ENCODE results near the gene CCDC85A.

The CCDC85A gene

GRCh38 chr2:56291711-56292110, 107.9 kb downstream of the CCDC85A start:
- TF ChIP-seq, protein P1, sequence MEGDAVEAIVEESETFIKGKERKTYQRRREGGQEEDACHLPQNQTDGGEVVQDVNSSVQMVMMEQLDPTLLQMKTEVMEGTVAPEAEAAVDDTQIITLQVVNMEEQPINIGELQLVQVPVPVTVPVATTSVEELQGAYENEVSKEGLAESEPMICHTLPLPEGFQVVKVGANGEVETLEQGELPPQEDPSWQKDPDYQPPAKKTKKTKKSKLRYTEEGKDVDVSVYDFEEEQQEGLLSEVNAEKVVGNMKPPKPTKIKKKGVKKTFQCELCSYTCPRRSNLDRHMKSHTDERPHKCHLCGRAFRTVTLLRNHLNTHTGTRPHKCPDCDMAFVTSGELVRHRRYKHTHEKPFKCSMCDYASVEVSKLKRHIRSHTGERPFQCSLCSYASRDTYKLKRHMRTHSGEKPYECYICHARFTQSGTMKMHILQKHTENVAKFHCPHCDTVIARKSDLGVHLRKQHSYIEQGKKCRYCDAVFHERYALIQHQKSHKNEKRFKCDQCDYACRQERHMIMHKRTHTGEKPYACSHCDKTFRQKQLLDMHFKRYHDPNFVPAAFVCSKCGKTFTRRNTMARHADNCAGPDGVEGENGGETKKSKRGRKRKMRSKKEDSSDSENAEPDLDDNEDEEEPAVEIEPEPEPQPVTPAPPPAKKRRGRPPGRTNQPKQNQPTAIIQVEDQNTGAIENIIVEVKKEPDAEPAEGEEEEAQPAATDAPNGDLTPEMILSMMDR (IDR thresholded peaks at IDR 0.05), result no peak

DNA sequence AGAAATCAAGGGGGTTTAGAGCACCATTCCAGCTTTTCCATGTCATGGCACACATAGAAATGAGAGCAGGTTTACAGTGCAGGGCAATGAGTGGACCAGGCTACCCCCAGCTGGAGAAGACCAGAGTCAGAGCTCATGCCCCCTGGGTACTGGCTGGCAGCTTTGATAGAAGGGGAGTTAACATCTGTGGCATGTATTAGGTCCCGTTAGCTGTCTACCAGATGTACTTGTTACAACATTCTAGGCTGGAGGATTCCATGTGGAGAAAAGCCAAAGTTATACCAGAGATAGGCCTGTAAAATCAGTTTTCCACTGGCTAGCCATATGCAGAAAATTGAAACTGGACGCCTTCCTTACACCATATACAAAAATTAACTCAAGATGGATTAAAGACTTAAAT, 109.2 kb downstream of the CCDC85A start:
- TF ChIP-seq, protein P1 (IDR thresholded peaks at IDR 0.05), result no peak

DNA sequence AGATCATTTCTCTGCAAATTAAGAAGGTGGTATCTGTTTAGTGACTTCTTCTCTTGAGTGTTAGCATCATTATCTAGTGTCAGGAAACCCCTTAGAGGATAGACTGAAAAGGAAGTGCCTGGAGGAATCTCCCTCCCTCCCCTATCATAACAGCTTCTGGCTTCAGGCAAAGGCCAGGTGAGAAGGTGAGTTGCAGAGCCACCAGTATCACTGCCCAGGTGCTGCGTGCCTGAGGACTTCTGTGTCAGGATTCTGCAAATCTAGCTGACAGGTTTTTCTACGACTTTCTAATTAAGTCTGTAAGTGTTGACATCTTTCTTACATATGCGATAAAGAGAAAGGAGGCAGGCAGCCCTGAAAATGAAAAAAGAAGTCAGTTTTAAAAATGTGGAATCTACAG, 111.9 kb downstream of the CCDC85A start:
- TF ChIP-seq, protein P1 (IDR thresholded peaks at IDR 0.05), result no peak

- TF ChIP-seq, protein P1 (IDR thresholded peaks at IDR 0.05), result no peak
Measured at GRCh38 chr2:56297671-56298070, 113.9 kb downstream of the CCDC85A start.

- TF ChIP-seq, protein P1 (IDR thresholded peaks at IDR 0.05), result no peak
Measured at GRCh38 chr2:56299171-56299691, 115.4 kb downstream of the CCDC85A start.

DNA sequence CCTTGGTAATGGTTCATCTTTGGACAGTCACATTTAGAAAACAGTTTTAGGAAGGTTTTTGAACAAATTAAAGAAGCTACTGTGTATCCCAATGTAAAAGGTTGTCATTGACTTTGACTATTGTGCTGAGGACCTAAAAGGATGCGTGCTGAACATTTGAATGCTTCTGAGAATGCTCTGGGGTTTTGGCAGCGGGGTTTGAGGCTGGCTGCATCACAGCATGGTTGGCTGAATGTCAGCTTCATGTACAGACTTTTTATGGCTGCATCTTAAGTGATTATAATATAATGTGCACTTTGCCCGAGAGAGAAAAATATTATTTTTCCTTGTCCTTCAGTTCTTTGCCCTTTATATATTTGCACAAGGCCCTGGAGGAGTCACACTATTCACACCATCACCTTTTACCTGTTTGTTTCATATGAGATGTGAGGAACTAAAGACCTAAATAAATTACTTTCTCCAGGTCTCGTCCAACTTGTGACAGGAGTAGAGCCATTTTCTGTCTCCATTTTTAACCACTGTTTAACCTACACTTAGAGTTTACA, 125.9 kb downstream of the CCDC85A start:
- TF ChIP-seq, protein P1 (IDR thresholded peaks at IDR 0.05), result no peak

- TF ChIP-seq, protein P1 (IDR thresholded peaks at IDR 0.05), result no peak
Measured at GRCh38 chr2:56313500-56313921, 129.7 kb downstream of the CCDC85A start.

DNA sequence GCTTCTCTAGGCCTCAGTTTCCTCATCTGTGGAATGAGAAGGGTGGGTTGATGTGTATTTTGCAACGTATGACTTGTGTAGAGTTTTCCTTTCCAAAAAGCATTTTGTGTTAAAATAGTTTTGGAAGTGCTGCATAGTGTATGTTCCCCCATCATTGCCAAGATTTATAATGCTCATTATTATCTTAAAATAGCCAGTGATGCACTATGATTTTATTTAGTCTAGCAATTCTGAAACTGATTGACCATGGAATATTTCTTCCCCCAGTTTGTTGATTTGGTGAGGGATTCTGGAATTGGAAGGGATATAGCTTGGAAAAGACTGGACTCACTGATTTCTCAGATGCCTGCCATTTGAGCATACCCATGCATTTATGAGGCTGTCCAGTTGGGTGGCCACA, 130.6 kb downstream of the CCDC85A start:
- TF ChIP-seq, protein P1 (IDR thresholded peaks at IDR 0.05), result no peak
